OCI-LY7 (cell line): ENCODE measurements around the gene DCLK1.

Experiments
- CTCF ChIP-seq: fragments of 200-600 bp; sonication (generic); conservative IDR thresholded peaks from 2 replicates; pipeline ENCODE4 v1.5.1; 2014; ENCODE audit warnings: mild to moderate bottlenecking, antibody characterized with exemption, low read length, moderate library complexity, mixed read lengths
- EZH2phosphoT487 ChIP-seq: fragments of 200-600 bp; sonication (generic); IDR thresholded peaks from 2 replicates; pipeline ENCODE4 v1.6.1; 2018; ENCODE audit warnings: low read depth, borderline replicate concordance, mild to moderate bottlenecking, mixed run types, antibody characterized with exemption, low read length, moderate library complexity, mixed read lengths

GRCh38 chr13:35839806-35840205 lies 291.4 kb downstream of the DCLK1 start:
- TF ChIP-seq CTCF: no peak
- no peak for TF ChIP-seq EZH2phosphoT487
